Endothelial cell of umbilical vein (primary cell): ENCODE measurements around the gene PPP1R13B. TPM values are rescaled to one million over a fixed set of nuclear protein-coding genes. Genes with fewer than 3 reads are reported as not detected.

ENCODE experiments used
- BruUV-seq: library from RNA; stranded (reverse); fragments of 400-500 nt; replicated peaks from 2 replicates; lab custom pipeline; 2021; lab: Mats Ljungman, UMichigan
- CTCF ChIA-PET: fragments of 300-600, 350-600 bp; sonication (Branson Sonifier 250); formaldehyde crosslinking; loops from one replicate; lab custom pipeline; 2021; ENCODE audit warnings: antibody characterized with exemption, inconsistent platforms; lab: Charles Lee
- POLR2A ChIA-PET: fragments of 300-600, 350-600 bp; sonication (Branson Sonifier 250); formaldehyde crosslinking; loops from one replicate; lab custom pipeline; 2021; ENCODE audit warnings: antibody characterized with exemption, inconsistent platforms; lab: Charles Lee
- DNase-seq: peaks from one replicate; pipeline ENCODE4 v3.0.0-alpha.2; 2011; ENCODE audit warnings: low read depth, low spot score
- FAIRE-seq: peaks from 2 replicates; lab custom pipeline; 2011; peaks lifted over from hg19 to GRCh38; lab: Jason Lieb, UNC
- H2AFZ ChIP-seq: 2 replicates; pipeline ENCODE4 v1.6.0; 2012; ENCODE audit warnings: low read depth, low read length, control low read depth, inconsistent platforms
- H3K27ac ChIP-seq: 2 replicates; pipeline ENCODE4 v1.5.1; 2011; ENCODE audit warnings: low read depth, mild to moderate bottlenecking, control low read depth, low read length, moderate library complexity; ENCODE audit not compliant: insufficient read depth
- H3K27me3 ChIP-seq, 2 experiments: 2 replicates each; pipeline versions ENCODE4 v1.6.0 to v1.6.1; 2011; ENCODE audit warnings: low read length in 2 of 2, mixed read lengths in 1 of 2; ENCODE audit not compliant: control insufficient read depth in 2 of 2, insufficient read depth in 2 of 2
- H3K36me3 ChIP-seq, 2 experiments: 2 replicates in 1 of 2; 3 replicates in 1 of 2; pipeline ENCODE4 v1.5.1; 2011; ENCODE audit warnings: low read length in 2 of 2, mild to moderate bottlenecking in 1 of 2, moderate library complexity in 1 of 2; ENCODE audit not compliant: control insufficient read depth in 2 of 2, insufficient read depth in 2 of 2; ENCODE audit errors: extremely low read depth in 1 of 2
- H3K4me1 ChIP-seq: 3 replicates; pipeline ENCODE4 v1.5.1; 2011; ENCODE audit warnings: mild to moderate bottlenecking, low read length; ENCODE audit not compliant: control insufficient read depth, insufficient read depth; ENCODE audit errors: extremely low read depth
- H3K4me2 ChIP-seq: 2 replicates; pipeline ENCODE4 v1.6.1; 2011; ENCODE audit warnings: low read length, control low read depth, mixed read lengths; ENCODE audit not compliant: insufficient read depth
- H3K4me3 ChIP-seq, 3 experiments: fragments of 200-600 bp in 1 of 3; sonication (generic), shearing (Covaris generic) in 1 of 3; replicated peaks in 1 of 3; 2 replicates each; pipeline ENCODE4 v1.5.1; 2011 to 2016; ENCODE audit warnings: control low read depth in 3 of 3, low read length in 3 of 3, mild to moderate bottlenecking in 2 of 3, inconsistent platforms in 1 of 3, low read depth in 1 of 3, moderate library complexity in 1 of 3; ENCODE audit not compliant: insufficient read depth in 1 of 3
- H3K79me2 ChIP-seq: 2 replicates; pipeline ENCODE4 v1.6.0; 2012; ENCODE audit warnings: low read length, inconsistent platforms; ENCODE audit not compliant: control insufficient read depth, insufficient read depth
- H3K9ac ChIP-seq: replicated peaks from 2 replicates; pipeline ENCODE3; 2011; ENCODE audit warnings: low read length, control low read depth; ENCODE audit not compliant: insufficient read depth; ENCODE audit errors: extremely low read depth
- H3K9me1 ChIP-seq: replicated peaks from 3 replicates; pipeline ENCODE4 v1.6.0; 2011; ENCODE audit warnings: mild to moderate bottlenecking, low read length; ENCODE audit not compliant: control insufficient read depth, insufficient read depth; ENCODE audit errors: extremely low read depth
- H3K9me3 ChIP-seq: replicated peaks from 2 replicates; pipeline ENCODE4 v1.5.1; 2012; ENCODE audit warnings: low read length, inconsistent platforms; ENCODE audit not compliant: control insufficient read depth, insufficient read depth
- H4K20me1 ChIP-seq: replicated peaks from 2 replicates; pipeline ENCODE3; 2011; ENCODE audit warnings: mild to moderate bottlenecking, low read length; ENCODE audit not compliant: control insufficient read depth, insufficient read depth; ENCODE audit errors: extremely low read depth
- CTCF ChIP-seq, 2 donors: IDR thresholded peaks; 1 replicate in 1 of 2; 2 replicates in 1 of 2; pipeline ENCODE4 v1.5.1; 2011; ENCODE audit warnings: low read length in 2 of 2, mild to moderate bottlenecking in 2 of 2, moderate library complexity in 2 of 2, control low read depth in 1 of 2, inconsistent platforms in 1 of 2, low read depth in 1 of 2; ENCODE audit not compliant: insufficient read depth in 1 of 2; ENCODE audit errors: extremely low read depth in 1 of 2
- EZH2 ChIP-seq: IDR thresholded peaks from 2 replicates; pipeline ENCODE4 v1.6.1; 2012; ENCODE audit warnings: borderline replicate concordance, low read depth, mild to moderate bottlenecking, moderate library complexity, low read length, inconsistent platforms; ENCODE audit not compliant: severe bottlenecking
- FOS ChIP-seq: IDR thresholded peaks from 2 replicates; pipeline ENCODE4 v1.6.1; 2011; ENCODE audit warnings: mild to moderate bottlenecking, low read length, moderate library complexity, borderline replicate concordance; ENCODE audit not compliant: insufficient read depth
- GATA2 ChIP-seq: IDR thresholded peaks from 2 replicates; pipeline ENCODE4 v1.7.0; 2011; ENCODE audit warnings: low read depth, mild to moderate bottlenecking, moderate library complexity, mixed read lengths, low read length; ENCODE audit not compliant: insufficient read length, insufficient read depth
- JUN ChIP-seq: IDR thresholded peaks from 2 replicates; pipeline ENCODE4 v1.6.1; 2011; ENCODE audit warnings: borderline replicate concordance, low read depth; ENCODE audit not compliant: insufficient read length, insufficient read depth
- MAX ChIP-seq: IDR thresholded peaks from 2 replicates; pipeline ENCODE4 v1.6.1; 2011; ENCODE audit not compliant: insufficient read depth, insufficient read length
- MYC ChIP-seq: IDR thresholded peaks from one replicate; pipeline ENCODE4 v1.6.1; 2011; ENCODE audit warnings: mild to moderate bottlenecking, low read depth, low read length
- POLR2A ChIP-seq: IDR thresholded peaks from 2 replicates; pipeline ENCODE4 v1.6.1; 2012; ENCODE audit warnings: low read depth, mild to moderate bottlenecking, control low read depth, low read length
- POLR2AphosphoS5 ChIP-seq: IDR thresholded peaks from 2 replicates; pipeline ENCODE4 v1.6.1; 2012; ENCODE audit warnings: low read depth, mild to moderate bottlenecking, control low read depth, low read length, moderate library complexity; ENCODE audit not compliant: insufficient read depth
- dilution Hi-C: fragments of 300-500 bp; cut with MboI; formaldehyde crosslinking; loops from one replicate; pipeline ENCODE4 v1.15.0; 2019; ENCODE audit warnings: low sequenced_read_pairs; ENCODE audit not compliant: extremely low pct_ligation_motif_present
- intact Hi-C: fragments of 100-400 bp; cut with micrococcal nuclease; formaldehyde crosslinking; loops from one replicate; pipeline ENCODE4 v1.10.0; 2022
- polyA plus RNA-seq, 4 experiments: library from polyadenylated mRNA; depleted of rRNA in 3 of 4; stranded (reverse) in 3 of 4; unstranded in 1 of 4; fragments of >200 nt; gene quantifications; 2 replicates each; pipeline versions ENCODE4 v1.2.1 to v1.2.3, GENCODE V29; 2011 to 2012; ENCODE audit warnings: missing spikeins in 1 of 4
- total RNA-seq: library from RNA; stranded (reverse); gene quantifications from 2 replicates; pipeline ENCODE4 v1.2.3, GENCODE V29; 2021

The PPP1R13B gene
- total and polyA plus RNA-seq, 2 donors (not counting 3 experiments of a cell fraction or from before 2014, with no cell fraction given): 10.0 to 30.0 TPM

- H3K4me3 ChIP-seq: no peak overlapping the region
- H4K20me1 ChIP-seq: no peaks in the 10 kb centered on the region
- TF ChIP-seq FOS: no peak
- TF ChIP-seq MYC: no peak
- no peak for TF ChIP-seq MAX
- no peak for TF ChIP-seq JUN
- no peak for TF ChIP-seq POLR2A
- TF ChIP-seq CTCF (IDR thresholded peaks at IDR 0.05; ENCODE audit: extremely low read depth in 1 of 2, insufficient read depth in 1 of 2, low read depth in 1 of 2, low read length in 2 of 2): no peak
- TF ChIP-seq EZH2: no peak
- TF ChIP-seq GATA2: no peak
- no peak for TF ChIP-seq POLR2AphosphoS5
- FAIRE-seq (no peak), DNase-seq (no peak)
- no peak overlapping the region for H3K27ac ChIP-seq
- ChIA-PET CTCF (interaction anchor here (1.3 to 10.4 kb wide), 3 partner anchors 11 to 70 kb away, joined by 3 to 81 read pairs (median 4); no protein-coding TSS in a partner anchor), POLR2A (interaction anchor here (0.6 kb wide), 1 partner anchor 11 kb away, joined by 3 read pairs; no protein-coding TSS in a partner anchor)
- H3K4me2 ChIP-seq: no peak overlapping the region
- no peaks in the 10 kb centered on the region for H3K9me1 ChIP-seq
- intact Hi-C loops: no loop called here
- no TSS peak for BruUV-seq
- dilution Hi-C loops: no loop called here
- H3K9me3 ChIP-seq: no peaks in the 10 kb centered on the region
- H3K36me3 ChIP-seq: no peaks in the 10 kb centered on the region
- peaks cover 26% of the 10 kb centered on the region for H3K4me1 ChIP-seq
- H3K9ac ChIP-seq: no peak overlapping the region
- H2AFZ ChIP-seq: no peak overlapping the region
- H3K79me2 ChIP-seq: no peaks in the 10 kb centered on the region
- H3K27me3 ChIP-seq: no peaks in the 10 kb centered on the region
These were observed 30.8 kb upstream of the PPP1R13B start for GRCh38 chr14:103878180-103878579.
